DOHH2 (cell line): ENCODE data around the gene ABCA2.

Experiments
- H3F3A ChIP-seq: fragments of 200-600 bp; sonication (generic), shearing (Covaris generic); 2 replicates; pipeline ENCODE4 v1.6.0; 2016; ENCODE audit warnings: antibody characterized with exemption, mild to moderate bottlenecking; ENCODE audit not compliant: control insufficient read depth, insufficient read depth
- H3K27ac ChIP-seq: fragments of 200-600 bp; sonication (generic); 2 replicates; pipeline ENCODE4 v1.5.1; 2014; ENCODE audit warnings: low read depth, mild to moderate bottlenecking, low read length, moderate library complexity
- H3K27me3 ChIP-seq: fragments of 200-600 bp; sonication (generic); 2 replicates; pipeline ENCODE4 v1.6.1; 2014; ENCODE audit warnings: mild to moderate bottlenecking, low read length, mixed read lengths; ENCODE audit not compliant: control insufficient read depth
- H3K36me3 ChIP-seq: fragments of 200-600 bp; sonication (generic); 2 replicates; pipeline ENCODE4 v1.6.1; 2014; ENCODE audit warnings: mild to moderate bottlenecking, low read length, moderate library complexity, mixed read lengths; ENCODE audit not compliant: control insufficient read depth
- H3K4me1 ChIP-seq: fragments of 200-600 bp; sonication (generic); 2 replicates; pipeline ENCODE4 v1.6.1; 2014; ENCODE audit warnings: mild to moderate bottlenecking, low read length, mixed read lengths; ENCODE audit not compliant: control insufficient read depth
- H3K4me2 ChIP-seq: fragments of 200-600 bp; sonication (generic); 2 replicates; pipeline ENCODE4 v1.6.0; 2014; ENCODE audit warnings: mild to moderate bottlenecking, low read length, moderate library complexity
- H3K4me3 ChIP-seq: fragments of 200-600 bp; sonication (generic); 2 replicates; pipeline ENCODE4 v1.5.1; 2014; ENCODE audit warnings: mild to moderate bottlenecking, low read length, mixed read lengths
- H3K79me2 ChIP-seq: fragments of 200-600 bp; sonication (generic); 2 replicates; pipeline ENCODE4 v1.6.1; 2014; ENCODE audit warnings: mild to moderate bottlenecking, low read length, mixed read lengths; ENCODE audit not compliant: control insufficient read depth
- H3K9me2 ChIP-seq: fragments of 200-600 bp; sonication (generic); replicated peaks from 2 replicates; pipeline ENCODE4 v1.6.1; 2014; ENCODE audit warnings: mild to moderate bottlenecking, low read length, mixed read lengths; ENCODE audit not compliant: control insufficient read depth
- H3K9me3 ChIP-seq: fragments of 200-600 bp; sonication (generic); 2 replicates; pipeline ENCODE4 v1.6.1; 2014; ENCODE audit warnings: antibody characterized with exemption, low read length, mixed read lengths; ENCODE audit not compliant: control insufficient read depth, insufficient read depth
- H4K20me1 ChIP-seq: fragments of 200-600 bp; sonication (generic); 2 replicates; pipeline ENCODE4 v1.6.0; 2014; ENCODE audit warnings: low read depth, mild to moderate bottlenecking, antibody characterized with exemption, low read length, moderate library complexity; ENCODE audit not compliant: control insufficient read depth, insufficient read depth
- CTCF ChIP-seq: fragments of 200-600 bp; sonication (generic); IDR thresholded peaks from one replicate; pipeline ENCODE4 v1.5.1; 2014; ENCODE audit warnings: antibody characterized with exemption, mild to moderate bottlenecking, low read depth, low read length; ENCODE audit not compliant: poor library complexity, severe bottlenecking
- EZH2phosphoT487 ChIP-seq: fragments of 200-600 bp; sonication (generic); IDR thresholded peaks from 2 replicates; pipeline ENCODE4 v1.6.1; 2017; ENCODE audit warnings: borderline replicate concordance, mild to moderate bottlenecking, antibody characterized with exemption, low read length, moderate library complexity, mixed read lengths

The ABCA2 gene

GRCh38 chr9:137076636-137077009 is 48.6 kb upstream of the ABCA2 start:
- Histone ChIP-seq H3K79me2 (peaks cover 7% of the 10 kb centered on the region), H3K36me3 (peaks cover 27% of the 10 kb centered on the region), H4K20me1 (0 out of 2 replicates have a peak, but pooled peaks cover 10% of the 10 kb centered on the region), H3K9me2 (no peaks in the 10 kb centered on the region), H3K4me1 (peaks cover 26% of the 10 kb centered on the region), H3K4me3 (peak overlapping the region; percentile 77), H3K4me2 (peak overlapping the region; percentile 95), H3K27me3 (no peaks in the 10 kb centered on the region), H3K9me3 (no peaks in the 10 kb centered on the region), H3F3A (peaks cover 6% of the 10 kb centered on the region; the same call in 1 of the 2 replicates), H3K27ac (no peak overlapping the region)
- TF ChIP-seq EZH2phosphoT487 (no peak), CTCF (no peak)

- H3K79me2 ChIP-seq, result peaks cover 7% of the 10 kb centered on the region
- no peaks in the 10 kb centered on the region for H3K9me2 ChIP-seq
- H3K36me3 ChIP-seq, result peaks cover 20% of the 10 kb centered on the region
- 0 out of 2 replicates have a peak, but pooled peaks cover 10% of the 10 kb centered on the region for H4K20me1 ChIP-seq
- H3K4me3 ChIP-seq, result no peak overlapping the region
- peaks cover 6% of the 10 kb centered on the region; the same call in 1 of the 2 replicates for H3F3A ChIP-seq
- H3K9me3 ChIP-seq, result no peaks in the 10 kb centered on the region
- no peak overlapping the region for H3K27ac ChIP-seq
- peaks cover 36% of the 10 kb centered on the region for H3K4me1 ChIP-seq
- H3K4me2 ChIP-seq, result peak overlapping the region; percentile 48
- TF ChIP-seq CTCF (no peak), EZH2phosphoT487 (no peak)
- no peaks in the 10 kb centered on the region for H3K27me3 ChIP-seq
These were observed 47.3 kb upstream of the ABCA2 start for GRCh38 chr9:137075275-137075775.

- peak overlapping the region; percentile 48 for H3K4me2 ChIP-seq
- peaks cover 12% of the 10 kb centered on the region for H3K79me2 ChIP-seq
- H3K27me3 ChIP-seq, result no peaks in the 10 kb centered on the region
- peaks cover 6% of the 10 kb centered on the region; the same call in 1 of the 2 replicates for H3F3A ChIP-seq
- 0 out of 2 replicates have a peak, but pooled peaks cover 10% of the 10 kb centered on the region for H4K20me1 ChIP-seq
- no peaks in the 10 kb centered on the region for H3K9me3 ChIP-seq
- no peaks in the 10 kb centered on the region for H3K9me2 ChIP-seq
- H3K4me3 ChIP-seq, result no peak overlapping the region
- peaks cover 17% of the 10 kb centered on the region for H3K36me3 ChIP-seq
- H3K27ac ChIP-seq, result no peak overlapping the region
- TF ChIP-seq CTCF (no peak), EZH2phosphoT487 (no peak)
- H3K4me1 ChIP-seq, result peaks cover 36% of the 10 kb centered on the region
These were observed 46.7 kb upstream of the ABCA2 start for GRCh38 chr9:137074657-137075274.
